ENCODE data around the gene AMER3. TPM values are rescaled to one million over a fixed set of nuclear protein-coding genes. Genes with fewer than 3 reads are reported as not detected.

AMER3 gene
- total and polyA plus RNA-seq, 2 experiments from 2014 or later = 0.05 to 0.49 TPM

DNA sequence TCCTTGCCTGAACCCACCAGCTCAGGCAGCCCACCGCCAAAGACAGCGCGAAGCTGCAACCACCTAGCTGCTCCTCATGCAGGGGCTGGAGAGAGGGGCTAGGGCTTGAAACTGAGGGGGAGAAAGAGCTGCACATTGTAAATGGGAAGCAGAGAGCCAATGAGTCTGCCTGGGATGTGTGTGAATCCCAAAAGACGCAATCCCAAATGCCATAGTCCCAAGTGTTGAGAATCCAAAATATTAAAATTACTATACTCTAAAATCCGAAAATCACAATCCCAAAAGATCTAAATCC lies 9.4 kb downstream of the AMER3 start:
- Mint-ChIP-seq H3K36me3 (ENCODE audit: low read depth) (no peaks in the 10 kb centered on the region), H3K27ac (no peak overlapping the region), H3K9me3 (no peaks in the 10 kb centered on the region; the same call in 2 of the 3 replicates), H3K4me1 (no peaks in the 10 kb centered on the region), H3K4me3 (no peak overlapping the region), H3K27me3 (ENCODE audit: insufficient read depth, low read depth, poor library complexity) (peaks cover 8% of the 10 kb centered on the region)
- H3K27me3 ChIP-seq (ENCODE audit: insufficient read depth) = no peaks in the 10 kb centered on the region
- no peaks in the 10 kb centered on the region for H3F3A ChIP-seq (replicated peaks; ENCODE audit: low read depth)
- H3K79me2 ChIP-seq (replicated peaks; ENCODE audit: insufficient read depth) = no peaks in the 10 kb centered on the region
- no peak overlapping the region for H3K27ac ChIP-seq (ENCODE audit: low read depth)
- no peak overlapping the region for H3K4me2 ChIP-seq
- no peaks in the 10 kb centered on the region for H3K4me1 ChIP-seq (ENCODE audit: insufficient read depth)
- no peaks in the 10 kb centered on the region for H4K20me1 ChIP-seq (replicated peaks; ENCODE audit: insufficient read depth)
- no peaks in the 10 kb centered on the region for H3K36me3 ChIP-seq (ENCODE audit: insufficient read depth)
- no peak for TF ChIP-seq EZH2 (IDR thresholded peaks at IDR 0.05; ENCODE audit: low read depth, unreplicated experiment)
- no peak for TF ChIP-seq NANOG (IDR thresholded peaks at IDR 0.05; ENCODE audit: borderline replicate concordance)
- TF ChIP-seq ETS1 (IDR thresholded peaks at IDR 0.05) = no peak
- TF ChIP-seq POLR2AphosphoS5 (IDR thresholded peaks at IDR 0.05; ENCODE audit: low read depth) = no peak
- no peak for TF ChIP-seq EZH2phosphoT487 (IDR thresholded peaks at IDR 0.05; ENCODE audit: unreplicated experiment)
- TF ChIP-seq ZNF331 (CRISPR knock-in tag; IDR thresholded peaks at IDR 0.05; ENCODE audit: low read depth) = no peak
- TF ChIP-seq, protein P1, sequence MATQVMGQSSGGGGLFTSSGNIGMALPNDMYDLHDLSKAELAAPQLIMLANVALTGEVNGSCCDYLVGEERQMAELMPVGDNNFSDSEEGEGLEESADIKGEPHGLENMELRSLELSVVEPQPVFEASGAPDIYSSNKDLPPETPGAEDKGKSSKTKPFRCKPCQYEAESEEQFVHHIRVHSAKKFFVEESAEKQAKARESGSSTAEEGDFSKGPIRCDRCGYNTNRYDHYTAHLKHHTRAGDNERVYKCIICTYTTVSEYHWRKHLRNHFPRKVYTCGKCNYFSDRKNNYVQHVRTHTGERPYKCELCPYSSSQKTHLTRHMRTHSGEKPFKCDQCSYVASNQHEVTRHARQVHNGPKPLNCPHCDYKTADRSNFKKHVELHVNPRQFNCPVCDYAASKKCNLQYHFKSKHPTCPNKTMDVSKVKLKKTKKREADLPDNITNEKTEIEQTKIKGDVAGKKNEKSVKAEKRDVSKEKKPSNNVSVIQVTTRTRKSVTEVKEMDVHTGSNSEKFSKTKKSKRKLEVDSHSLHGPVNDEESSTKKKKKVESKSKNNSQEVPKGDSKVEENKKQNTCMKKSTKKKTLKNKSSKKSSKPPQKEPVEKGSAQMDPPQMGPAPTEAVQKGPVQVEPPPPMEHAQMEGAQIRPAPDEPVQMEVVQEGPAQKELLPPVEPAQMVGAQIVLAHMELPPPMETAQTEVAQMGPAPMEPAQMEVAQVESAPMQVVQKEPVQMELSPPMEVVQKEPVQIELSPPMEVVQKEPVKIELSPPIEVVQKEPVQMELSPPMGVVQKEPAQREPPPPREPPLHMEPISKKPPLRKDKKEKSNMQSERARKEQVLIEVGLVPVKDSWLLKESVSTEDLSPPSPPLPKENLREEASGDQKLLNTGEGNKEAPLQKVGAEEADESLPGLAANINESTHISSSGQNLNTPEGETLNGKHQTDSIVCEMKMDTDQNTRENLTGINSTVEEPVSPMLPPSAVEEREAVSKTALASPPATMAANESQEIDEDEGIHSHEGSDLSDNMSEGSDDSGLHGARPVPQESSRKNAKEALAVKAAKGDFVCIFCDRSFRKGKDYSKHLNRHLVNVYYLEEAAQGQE (IDR thresholded peaks at IDR 0.05; ENCODE audit: unreplicated experiment) = no peak
- TF ChIP-seq STAT1 (IDR thresholded peaks at IDR 0.05; ENCODE audit: unreplicated experiment) = no peak
- TF ChIP-seq JUNB (IDR thresholded peaks at IDR 0.05; ENCODE audit: unreplicated experiment) = no peak
- TF ChIP-seq, protein P2, sequence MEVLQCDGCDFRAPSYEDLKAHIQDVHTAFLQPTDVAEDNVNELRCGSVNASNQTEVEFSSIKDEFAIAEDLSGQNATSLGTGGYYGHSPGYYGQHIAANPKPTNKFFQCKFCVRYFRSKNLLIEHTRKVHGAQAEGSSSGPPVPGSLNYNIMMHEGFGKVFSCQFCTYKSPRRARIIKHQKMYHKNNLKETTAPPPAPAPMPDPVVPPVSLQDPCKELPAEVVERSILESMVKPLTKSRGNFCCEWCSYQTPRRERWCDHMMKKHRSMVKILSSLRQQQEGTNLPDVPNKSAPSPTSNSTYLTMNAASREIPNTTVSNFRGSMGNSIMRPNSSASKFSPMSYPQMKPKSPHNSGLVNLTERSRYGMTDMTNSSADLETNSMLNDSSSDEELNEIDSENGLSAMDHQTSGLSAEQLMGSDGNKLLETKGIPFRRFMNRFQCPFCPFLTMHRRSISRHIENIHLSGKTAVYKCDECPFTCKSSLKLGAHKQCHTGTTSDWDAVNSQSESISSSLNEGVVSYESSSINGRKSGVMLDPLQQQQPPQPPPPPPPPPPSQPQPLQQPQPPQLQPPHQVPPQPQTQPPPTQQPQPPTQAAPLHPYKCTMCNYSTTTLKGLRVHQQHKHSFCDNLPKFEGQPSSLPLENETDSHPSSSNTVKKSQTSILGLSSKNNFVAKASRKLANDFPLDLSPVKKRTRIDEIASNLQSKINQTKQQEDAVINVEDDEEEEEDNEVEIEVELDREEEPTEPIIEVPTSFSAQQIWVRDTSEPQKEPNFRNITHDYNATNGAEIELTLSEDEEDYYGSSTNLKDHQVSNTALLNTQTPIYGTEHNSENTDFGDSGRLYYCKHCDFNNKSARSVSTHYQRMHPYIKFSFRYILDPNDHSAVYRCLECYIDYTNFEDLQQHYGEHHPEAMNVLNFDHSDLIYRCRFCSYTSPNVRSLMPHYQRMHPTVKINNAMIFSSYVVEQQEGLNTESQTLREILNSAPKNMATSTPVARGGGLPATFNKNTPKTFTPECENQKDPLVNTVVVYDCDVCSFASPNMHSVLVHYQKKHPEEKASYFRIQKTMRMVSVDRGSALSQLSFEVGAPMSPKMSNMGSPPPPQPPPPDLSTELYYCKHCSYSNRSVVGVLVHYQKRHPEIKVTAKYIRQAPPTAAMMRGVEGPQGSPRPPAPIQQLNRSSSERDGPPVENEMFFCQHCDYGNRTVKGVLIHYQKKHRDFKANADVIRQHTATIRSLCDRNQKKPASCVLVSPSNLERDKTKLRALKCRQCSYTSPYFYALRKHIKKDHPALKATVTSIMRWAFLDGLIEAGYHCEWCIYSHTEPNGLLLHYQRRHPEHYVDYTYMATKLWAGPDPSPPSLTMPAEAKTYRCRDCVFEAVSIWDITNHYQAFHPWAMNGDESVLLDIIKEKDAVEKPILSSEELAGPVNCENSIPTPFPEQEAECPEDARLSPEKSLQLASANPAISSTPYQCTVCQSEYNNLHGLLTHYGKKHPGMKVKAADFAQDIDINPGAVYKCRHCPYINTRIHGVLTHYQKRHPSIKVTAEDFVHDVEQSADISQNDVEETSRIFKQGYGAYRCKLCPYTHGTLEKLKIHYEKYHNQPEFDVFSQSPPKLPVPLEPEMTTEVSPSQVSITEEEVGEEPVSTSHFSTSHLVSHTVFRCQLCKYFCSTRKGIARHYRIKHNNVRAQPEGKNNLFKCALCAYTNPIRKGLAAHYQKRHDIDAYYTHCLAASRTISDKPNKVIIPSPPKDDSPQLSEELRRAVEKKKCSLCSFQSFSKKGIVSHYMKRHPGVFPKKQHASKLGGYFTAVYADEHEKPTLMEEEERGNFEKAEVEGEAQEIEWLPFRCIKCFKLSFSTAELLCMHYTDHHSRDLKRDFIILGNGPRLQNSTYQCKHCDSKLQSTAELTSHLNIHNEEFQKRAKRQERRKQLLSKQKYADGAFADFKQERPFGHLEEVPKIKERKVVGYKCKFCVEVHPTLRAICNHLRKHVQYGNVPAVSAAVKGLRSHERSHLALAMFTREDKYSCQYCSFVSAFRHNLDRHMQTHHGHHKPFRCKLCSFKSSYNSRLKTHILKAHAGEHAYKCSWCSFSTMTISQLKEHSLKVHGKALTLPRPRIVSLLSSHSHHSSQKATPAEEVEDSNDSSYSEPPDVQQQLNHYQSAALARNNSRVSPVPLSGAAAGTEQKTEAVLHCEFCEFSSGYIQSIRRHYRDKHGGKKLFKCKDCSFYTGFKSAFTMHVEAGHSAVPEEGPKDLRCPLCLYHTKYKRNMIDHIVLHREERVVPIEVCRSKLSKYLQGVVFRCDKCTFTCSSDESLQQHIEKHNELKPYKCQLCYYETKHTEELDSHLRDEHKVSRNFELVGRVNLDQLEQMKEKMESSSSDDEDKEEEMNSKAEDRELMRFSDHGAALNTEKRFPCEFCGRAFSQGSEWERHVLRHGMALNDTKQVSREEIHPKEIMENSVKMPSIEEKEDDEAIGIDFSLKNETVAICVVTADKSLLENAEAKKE (CRISPR knock-in tag; IDR thresholded peaks at IDR 0.05) = no peak
- no peak for TF ChIP-seq ZNF114 (CRISPR knock-in tag; IDR thresholded peaks at IDR 0.05)
- no peak for TF ChIP-seq CTCF (conservative IDR thresholded peaks at IDR 0.05; ENCODE audit: low read depth in 2 of 2)
- no peak for TF ChIP-seq CREB1 (CRISPR knock-in tag; IDR thresholded peaks at IDR 0.05; ENCODE audit: low read depth)
- ATAC-seq (no peak), DNase-seq (ENCODE audit: low spot score) (no peak)
- H3K4me3 ChIP-seq = no peak overlapping the region
- H2AFZ ChIP-seq = no peak overlapping the region
- no peaks in the 10 kb centered on the region for H3K9me2 ChIP-seq (ENCODE audit: insufficient read depth)
